IMR-90 (cell line): ENCODE measurements around the gene PPY.

Experiments used
- BHLHE40 ChIP-seq: fragments of 150-350 bp; IDR thresholded peaks from 2 replicates; pipeline ENCODE4 v1.6.1; 2016; ENCODE audit warnings: mild to moderate bottlenecking, low read depth, low read length
- CEBPB ChIP-seq: IDR thresholded peaks from 2 replicates; pipeline ENCODE4 v1.6.1; 2012; ENCODE audit warnings: low read depth, low read length, improper control_type of control experiment
- CHD1 ChIP-seq: IDR thresholded peaks from 2 replicates; pipeline ENCODE4 v1.6.1; 2012; ENCODE audit warnings: low read depth, low read length, improper control_type of control experiment
- FOS ChIP-seq: fragments of 150-350 bp; IDR thresholded peaks from 2 replicates; pipeline ENCODE4 v1.6.1; 2016; ENCODE audit warnings: low read depth, low read length
- MAFK ChIP-seq: IDR thresholded peaks from 2 replicates; pipeline ENCODE4 v1.6.1; 2012; ENCODE audit warnings: low read depth, low read length, improper control_type of control experiment
- MXI1 ChIP-seq: IDR thresholded peaks from 2 replicates; pipeline ENCODE4 v1.6.1; 2012; ENCODE audit warnings: low read depth, mild to moderate bottlenecking, low read length, moderate library complexity, borderline replicate concordance
- POLR2A ChIP-seq: IDR thresholded peaks from 2 replicates; pipeline ENCODE4 v1.6.1; 2012; ENCODE audit warnings: mild to moderate bottlenecking, low read depth, low read length
- RAD21 ChIP-seq: IDR thresholded peaks from 2 replicates; pipeline ENCODE4 v1.6.1; 2012; ENCODE audit warnings: low read length, improper control_type of control experiment
- RCOR1 ChIP-seq: IDR thresholded peaks from 2 replicates; pipeline ENCODE4 v1.6.1; 2012; ENCODE audit warnings: mild to moderate bottlenecking, low read length, improper control_type of control experiment; ENCODE audit not compliant: insufficient replicate concordance
- RFX5 ChIP-seq: IDR thresholded peaks from 2 replicates; pipeline ENCODE4 v1.8.0; 2012; ENCODE audit warnings: low read depth, mild to moderate bottlenecking, low read length, moderate library complexity
- SMC3 ChIP-seq: fragments of 150-350 bp; IDR thresholded peaks from 2 replicates; pipeline ENCODE4 v1.6.1; 2016; ENCODE audit warnings: low read depth, mild to moderate bottlenecking, antibody characterized with exemption, low read length, moderate library complexity
- TF ChIP-seq, protein P1 (sequence below): conservative IDR thresholded peaks from 2 replicates; pipeline ENCODE4 v1.5.1; 2012; ENCODE audit warnings: mild to moderate bottlenecking, low read depth, low read length, improper control_type of control experiment
- TF ChIP-seq, protein P2 (sequence below): fragments of 150-350 bp; IDR thresholded peaks from 2 replicates; pipeline ENCODE4 v1.6.1; 2016; ENCODE audit warnings: low read depth, mild to moderate bottlenecking, low read length, moderate library complexity, borderline replicate concordance

DNA sequence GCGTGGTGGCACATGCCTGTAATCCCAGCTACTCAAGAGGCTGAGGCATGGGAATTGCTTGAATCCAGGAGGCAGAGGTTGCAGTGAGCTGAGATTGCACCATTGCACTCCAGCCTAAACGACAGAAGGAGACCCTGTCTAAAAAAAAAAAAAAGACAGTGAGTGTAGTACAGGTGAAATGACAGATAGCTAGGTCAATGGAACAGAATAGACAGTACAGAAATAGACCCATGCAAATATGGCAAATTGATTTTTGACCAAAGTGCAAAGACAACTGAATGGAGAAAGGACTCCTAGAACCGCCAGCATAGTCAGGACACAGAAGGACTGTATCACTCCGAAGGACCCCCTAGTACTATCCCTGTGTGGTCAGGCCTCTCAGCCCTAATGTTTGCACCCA, 28.1 kb upstream of the PPY start:
- TF ChIP-seq, protein P1, sequence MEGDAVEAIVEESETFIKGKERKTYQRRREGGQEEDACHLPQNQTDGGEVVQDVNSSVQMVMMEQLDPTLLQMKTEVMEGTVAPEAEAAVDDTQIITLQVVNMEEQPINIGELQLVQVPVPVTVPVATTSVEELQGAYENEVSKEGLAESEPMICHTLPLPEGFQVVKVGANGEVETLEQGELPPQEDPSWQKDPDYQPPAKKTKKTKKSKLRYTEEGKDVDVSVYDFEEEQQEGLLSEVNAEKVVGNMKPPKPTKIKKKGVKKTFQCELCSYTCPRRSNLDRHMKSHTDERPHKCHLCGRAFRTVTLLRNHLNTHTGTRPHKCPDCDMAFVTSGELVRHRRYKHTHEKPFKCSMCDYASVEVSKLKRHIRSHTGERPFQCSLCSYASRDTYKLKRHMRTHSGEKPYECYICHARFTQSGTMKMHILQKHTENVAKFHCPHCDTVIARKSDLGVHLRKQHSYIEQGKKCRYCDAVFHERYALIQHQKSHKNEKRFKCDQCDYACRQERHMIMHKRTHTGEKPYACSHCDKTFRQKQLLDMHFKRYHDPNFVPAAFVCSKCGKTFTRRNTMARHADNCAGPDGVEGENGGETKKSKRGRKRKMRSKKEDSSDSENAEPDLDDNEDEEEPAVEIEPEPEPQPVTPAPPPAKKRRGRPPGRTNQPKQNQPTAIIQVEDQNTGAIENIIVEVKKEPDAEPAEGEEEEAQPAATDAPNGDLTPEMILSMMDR, result no peak
- TF ChIP-seq POLR2A, result no peak
- no peak for TF ChIP-seq RFX5
- no peak for TF ChIP-seq CHD1
- no peak for TF ChIP-seq RAD21
- no peak for TF ChIP-seq MAFK
- no peak for TF ChIP-seq SMC3
- TF ChIP-seq, protein P2, sequence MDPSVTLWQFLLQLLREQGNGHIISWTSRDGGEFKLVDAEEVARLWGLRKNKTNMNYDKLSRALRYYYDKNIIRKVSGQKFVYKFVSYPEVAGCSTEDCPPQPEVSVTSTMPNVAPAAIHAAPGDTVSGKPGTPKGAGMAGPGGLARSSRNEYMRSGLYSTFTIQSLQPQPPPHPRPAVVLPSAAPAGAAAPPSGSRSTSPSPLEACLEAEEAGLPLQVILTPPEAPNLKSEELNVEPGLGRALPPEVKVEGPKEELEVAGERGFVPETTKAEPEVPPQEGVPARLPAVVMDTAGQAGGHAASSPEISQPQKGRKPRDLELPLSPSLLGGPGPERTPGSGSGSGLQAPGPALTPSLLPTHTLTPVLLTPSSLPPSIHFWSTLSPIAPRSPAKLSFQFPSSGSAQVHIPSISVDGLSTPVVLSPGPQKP, result no peak
- TF ChIP-seq FOS, result no peak
- no peak for TF ChIP-seq RCOR1
- TF ChIP-seq MXI1, result no peak
- no peak for TF ChIP-seq CEBPB
- no peak for TF ChIP-seq BHLHE40
